ENCODE results near the gene SERPINB3. TPM values are rescaled to one million over a fixed set of nuclear protein-coding genes. Genes with fewer than 3 reads are reported as not detected.

The SERPINB3 gene
- total and polyA plus RNA-seq, 2 of the 8 experiments (the other 6 are each of a cell fraction or from before 2014, with no cell fraction given): 0.17 to 0.18 TPM

GRCh38 chr18:63707816-63708215 is 46.1 kb upstream of the SERPINB3 start:
- no peaks in the 10 kb centered on the region for H3K23me2 ChIP-seq (ENCODE audit: low read depth, low read length)
- H4K20me1 ChIP-seq (replicated peaks in 1 of 2; ENCODE audit: control insufficient read depth in 1 of 2, insufficient read depth in 2 of 2, low read length in 2 of 2): no peaks in the 10 kb centered on the region
- DNase-seq (ENCODE audit: low read depth in 1 of 2, low spot score in 2 of 2) (no peak), FAIRE-seq (no peak)
- H2BK120ac ChIP-seq (replicated peaks; ENCODE audit: low read depth, low read length): no peak overlapping the region
- H3K18ac ChIP-seq (ENCODE audit: extremely low read depth, low read length): no peak overlapping the region
- no peak overlapping the region for H3K9ac ChIP-seq (replicated peaks in 1 of 4; ENCODE audit: extremely low read depth in 1 of 4, low read depth in 3 of 4, low read length in 3 of 4)
- H3K27me3 ChIP-seq (replicated peaks in 1 of 4; ENCODE audit: control insufficient read depth in 3 of 4, extremely low read depth in 1 of 4, insufficient read depth in 3 of 4, low read length in 3 of 4): no peaks in the 10 kb centered on the region
- H3K23ac ChIP-seq (ENCODE audit: insufficient read length): no peak overlapping the region
- H2BK20ac ChIP-seq (ENCODE audit: low read length): no peak overlapping the region
- no peak overlapping the region for H2BK15ac ChIP-seq (ENCODE audit: low read length)
- no peak overlapping the region for H2AFZ ChIP-seq (ENCODE audit: low read length)
- H4K5ac ChIP-seq (ENCODE audit: insufficient read length, low read depth, low read length): no peak overlapping the region
- H3K56ac ChIP-seq (replicated peaks; ENCODE audit: insufficient read length, low read depth, low read length): no peak overlapping the region
- no peak overlapping the region for H4K8ac ChIP-seq (ENCODE audit: extremely low read depth, insufficient read depth, low read length)
- no peak overlapping the region for H2AK5ac ChIP-seq (ENCODE audit: low read depth, low read length)
- H3K4me3 ChIP-seq (ENCODE audit: extremely low read depth in 1 of 4, insufficient read depth in 2 of 4, low read depth in 3 of 4, low read length in 4 of 4): no peak overlapping the region
- TF ChIP-seq TAF7 (optimal IDR thresholded peaks at IDR 0.05; ENCODE audit: borderline replicate concordance, low read depth, low read length) (no peak), HDAC2 (IDR thresholded peaks at IDR 0.05; ENCODE audit: borderline replicate concordance in 1 of 2, low read depth in 2 of 2, low read length in 2 of 2) (no peak), SRF (IDR thresholded peaks at IDR 0.05; ENCODE audit: low read depth, low read length) (no peak), JUN (IDR thresholded peaks at IDR 0.05; ENCODE audit: low read depth, low read length) (no peak), HDAC6 (IDR thresholded peaks at IDR 0.05; ENCODE audit: low read depth, low read length) (no peak), RNF2 (IDR thresholded peaks at IDR 0.05; ENCODE audit: borderline replicate concordance, low read depth, low read length, missing control alignments, poor library complexity, severe bottlenecking) (no peak), NANOG (IDR thresholded peaks at IDR 0.05; ENCODE audit: insufficient read depth, low read depth, low read length, poor library complexity, severe bottlenecking) (no peak), TEAD4 (IDR thresholded peaks at IDR 0.05; ENCODE audit: low read depth, low read length) (no peak), ATF3 (IDR thresholded peaks at IDR 0.05; ENCODE audit: insufficient read depth, low read depth, low read length) (no peak)
- H3K36me3 ChIP-seq (ENCODE audit: control insufficient read depth in 2 of 4, insufficient read depth in 4 of 4, low read length in 3 of 4): no peaks in the 10 kb centered on the region
- no peaks in the 10 kb centered on the region for H3K4me1 ChIP-seq (replicated peaks in 1 of 4; ENCODE audit: control insufficient read depth in 3 of 4, insufficient read depth in 4 of 4, low read length in 3 of 4)
- H3K4me2 ChIP-seq (ENCODE audit: insufficient read depth in 1 of 2, low read depth in 2 of 2, low read length in 2 of 2): no peak overlapping the region
- no peak overlapping the region for H2BK12ac ChIP-seq (ENCODE audit: low read depth, low read length)
- no peak overlapping the region for H3K4ac ChIP-seq (replicated peaks; ENCODE audit: insufficient read length, low read depth, low read length)
- no peak overlapping the region for H2BK5ac ChIP-seq (ENCODE audit: low read depth, low read length)
- ChIA-PET CTCF (ENCODE audit: partially characterized antibody) (no interaction called here), POLR2A (ENCODE audit: partially characterized antibody) (no interaction called here)
- H3K27ac ChIP-seq (ENCODE audit: low read depth, low read length): no peak overlapping the region
- no peak overlapping the region for H4K91ac ChIP-seq (replicated peaks; ENCODE audit: insufficient read length, low read length)
- H3K9me3 ChIP-seq (ENCODE audit: insufficient read depth in 2 of 2, low read depth in 1 of 2, low read length in 1 of 2): no peaks in the 10 kb centered on the region; a peak in 1 of 4 replicates
- no peak overlapping the region for H3K14ac ChIP-seq (ENCODE audit: insufficient read length)
- 88% methylated on average over 1 of the region's 1 CpG; no CpG with 5 or more reads in 1 of the 2 experiments for whole genome bisulfite sequencing, 2 experiments (ENCODE audit: extremely low coverage in 1 of 2, insufficient coverage in 1 of 2, insufficient read length in 1 of 2, insufficient replicate concordance in 2 of 2, low coverage in 1 of 2, low lambda C conversion rate in 2 of 2, missing lambda C conversion rate in 1 of 2)
- no peaks in the 10 kb centered on the region for H3K79me2 ChIP-seq (ENCODE audit: control insufficient read depth in 1 of 2, insufficient read depth in 2 of 2, low read length in 2 of 2)
- H3K79me1 ChIP-seq (ENCODE audit: low read depth, low read length): no peaks in the 10 kb centered on the region
